ENCODE measurements around the gene MRPS33. TPM values are rescaled to one million over a fixed set of nuclear protein-coding genes. Genes with fewer than 3 reads are reported as not detected.
"Not testable (repeated sequence)": the region's sequence is repeated elsewhere in the genome, so short reads cannot be mapped to it uniquely, and the experiment has no call there.

MRPS33 gene
- total RNA-seq, 1 donor: 32.4 TPM

DNA sequence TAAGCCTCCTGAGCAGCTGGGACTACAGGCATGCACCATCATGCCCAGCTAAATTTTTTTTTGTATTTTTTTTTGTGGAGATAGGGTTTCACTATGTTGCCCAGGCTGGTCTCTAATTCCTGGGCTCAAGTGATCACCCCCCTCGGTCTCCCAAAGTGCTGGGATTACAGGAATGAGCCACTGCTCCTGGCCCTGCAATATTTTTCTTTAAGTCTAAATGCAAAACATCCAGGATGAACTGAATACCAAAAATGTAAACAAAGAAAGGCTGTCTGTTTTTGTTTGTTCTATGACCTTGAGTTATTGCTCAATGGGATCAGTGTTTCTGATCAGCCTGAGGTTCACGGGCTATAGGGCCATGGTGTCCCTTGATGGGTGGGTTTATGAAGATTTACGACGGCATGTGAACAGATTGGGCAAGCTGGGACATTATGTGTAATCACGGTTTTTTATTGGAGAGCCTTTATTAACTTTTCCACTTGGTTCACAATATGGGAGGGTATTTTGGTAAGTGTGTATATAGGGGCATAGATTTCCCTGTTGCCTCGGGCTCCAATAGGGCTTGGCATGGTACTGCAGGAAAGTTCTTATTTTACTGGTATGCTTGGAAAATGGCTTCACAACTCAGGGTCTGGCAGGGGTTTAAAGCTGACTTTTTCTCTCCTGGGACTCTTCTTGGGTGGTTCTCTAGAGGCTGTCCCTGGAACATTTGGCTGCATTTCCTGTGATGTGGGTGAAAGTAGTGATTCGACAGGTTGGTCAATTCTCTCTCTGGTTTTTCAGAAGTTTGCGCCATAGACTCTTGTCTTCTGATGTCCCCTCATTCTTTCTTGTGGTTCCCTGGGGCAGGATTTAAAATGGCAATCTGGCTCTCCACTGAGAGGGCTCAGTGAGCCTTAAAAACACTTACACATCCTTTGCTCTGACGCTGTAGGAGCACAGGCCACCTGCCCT lies 41.6 kb downstream of the MRPS33 start:
- no peak for DNase-seq (ENCODE audit: low read depth)
- H3K4me3 ChIP-seq (ENCODE audit: low read depth, low read length): no peak overlapping the region
- TF ChIP-seq, protein P1, sequence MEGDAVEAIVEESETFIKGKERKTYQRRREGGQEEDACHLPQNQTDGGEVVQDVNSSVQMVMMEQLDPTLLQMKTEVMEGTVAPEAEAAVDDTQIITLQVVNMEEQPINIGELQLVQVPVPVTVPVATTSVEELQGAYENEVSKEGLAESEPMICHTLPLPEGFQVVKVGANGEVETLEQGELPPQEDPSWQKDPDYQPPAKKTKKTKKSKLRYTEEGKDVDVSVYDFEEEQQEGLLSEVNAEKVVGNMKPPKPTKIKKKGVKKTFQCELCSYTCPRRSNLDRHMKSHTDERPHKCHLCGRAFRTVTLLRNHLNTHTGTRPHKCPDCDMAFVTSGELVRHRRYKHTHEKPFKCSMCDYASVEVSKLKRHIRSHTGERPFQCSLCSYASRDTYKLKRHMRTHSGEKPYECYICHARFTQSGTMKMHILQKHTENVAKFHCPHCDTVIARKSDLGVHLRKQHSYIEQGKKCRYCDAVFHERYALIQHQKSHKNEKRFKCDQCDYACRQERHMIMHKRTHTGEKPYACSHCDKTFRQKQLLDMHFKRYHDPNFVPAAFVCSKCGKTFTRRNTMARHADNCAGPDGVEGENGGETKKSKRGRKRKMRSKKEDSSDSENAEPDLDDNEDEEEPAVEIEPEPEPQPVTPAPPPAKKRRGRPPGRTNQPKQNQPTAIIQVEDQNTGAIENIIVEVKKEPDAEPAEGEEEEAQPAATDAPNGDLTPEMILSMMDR (IDR thresholded peaks at IDR 0.05; ENCODE audit: insufficient read depth, low read length): no peak

GRCh38 chr7:140972344-140972743 lies 42.4 kb downstream of the MRPS33 start:
- DNase-seq (ENCODE audit: low read depth): no peak
- TF ChIP-seq, protein P1 (IDR thresholded peaks at IDR 0.05; ENCODE audit: insufficient read depth, low read length): no peak

DNA sequence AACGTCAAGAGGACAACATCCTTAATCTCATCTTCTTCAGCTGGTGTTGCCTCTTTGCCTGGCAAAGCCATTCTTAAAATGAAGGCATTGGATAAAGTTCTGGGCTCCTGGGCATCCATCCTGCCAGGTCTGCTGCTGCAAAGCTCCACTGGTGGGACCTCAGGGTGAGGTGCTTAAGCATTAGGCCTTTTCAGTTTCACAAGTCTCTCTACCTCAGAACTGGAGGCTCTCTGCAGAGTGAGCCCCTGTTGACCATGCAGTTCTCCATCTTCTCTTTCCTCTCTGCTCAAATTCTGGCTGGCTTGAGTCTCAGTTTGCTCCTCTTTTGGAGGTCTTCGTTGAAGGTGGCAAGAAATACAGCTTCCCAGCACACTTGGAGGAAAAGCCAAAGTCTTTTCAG lies 47.3 kb downstream of the MRPS33 start:
- DNase-seq (ENCODE audit: low read depth): no peak
- TF ChIP-seq, protein P1 (IDR thresholded peaks at IDR 0.05; ENCODE audit: insufficient read depth, low read length): no peak
- H3K4me3 ChIP-seq (ENCODE audit: low read depth, low read length): no peak overlapping the region

More at GRCh38 chr7:140972344-140972743, 42.4 kb downstream of the MRPS33 start:
- no peak overlapping the region for H3K4me3 ChIP-seq (ENCODE audit: low read depth, low read length)

DNA sequence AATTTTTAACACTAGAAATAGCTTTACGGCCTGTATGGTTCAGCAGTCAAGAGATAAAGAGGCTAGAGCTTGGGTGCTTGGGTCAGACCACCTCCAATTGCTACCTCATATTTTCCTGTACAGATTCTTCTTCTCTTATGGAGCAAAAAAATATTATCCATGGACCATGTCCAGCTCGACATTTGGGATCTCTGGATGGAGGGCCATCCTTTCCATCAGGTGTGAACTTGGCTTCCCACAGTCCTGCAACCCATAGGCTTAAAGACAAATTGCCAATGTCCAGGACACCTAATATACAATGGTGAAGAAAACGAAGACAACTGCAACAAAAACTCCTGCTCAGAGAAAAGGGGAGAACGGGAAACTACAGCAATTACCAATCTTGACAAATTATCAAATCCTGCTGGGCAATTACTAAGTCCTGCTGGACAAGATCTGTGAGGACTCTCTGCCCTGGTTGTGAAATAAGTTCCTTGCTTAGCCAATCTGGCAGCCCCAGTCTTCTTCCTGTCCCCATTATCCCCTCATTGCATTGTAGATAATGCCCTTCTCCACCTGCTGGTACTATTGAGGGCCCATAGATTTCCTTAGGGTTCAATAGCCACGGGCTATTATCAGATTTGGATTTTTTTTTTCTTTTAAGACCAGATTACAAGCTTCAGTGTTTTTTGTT lies 48.1 kb downstream of the MRPS33 start:
- no peak overlapping the region for H3K4me3 ChIP-seq (ENCODE audit: low read depth, low read length)
- no peak for DNase-seq (ENCODE audit: low read depth)
- TF ChIP-seq, protein P1 (IDR thresholded peaks at IDR 0.05; ENCODE audit: insufficient read depth, low read length): no peak

- no peak overlapping the region for H3K4me3 ChIP-seq (ENCODE audit: low read depth, low read length)
- TF ChIP-seq, protein P1 (IDR thresholded peaks at IDR 0.05; ENCODE audit: insufficient read depth, low read length): no peak
- no peak for DNase-seq (ENCODE audit: low read depth)
Observed at GRCh38 chr7:140961117-140961516, 53.6 kb downstream of the MRPS33 start.

- H3K4me3 ChIP-seq (ENCODE audit: low read depth, low read length); DNase-seq (ENCODE audit: low read depth): not testable (repeated sequence)
Observed at GRCh38 chr7:140956997-140957396, 57.8 kb downstream of the MRPS33 start.

Small RNAs within 50 kb of the gene (small RNA-seq; reads per million reads assigned to genes)
- not detected for gene RNU4-74P

Other genes with a start within 250 kb of the MRPS33 start
- gene BRAF, start 90.0 kb downstream of the MRPS33 start, total RNA-seq (ENCODE audit: low replicate concordance): 29.9 and 38.7 TPM in 2 replicates
- gene TMEM178B, start 59.1 kb upstream of the MRPS33 start, total RNA-seq (ENCODE audit: low replicate concordance): 0.09 TPM in 1 of 2 replicates, not detected in the other

Measured in fibroblast of the aortic adventitia (primary cell).